Measurements from ENCODE around the gene DLK1. TPM values are rescaled to one million over a fixed set of nuclear protein-coding genes. Genes with fewer than 3 reads are reported as not detected.

The DLK1 gene
- polyA plus RNA-seq, 1 donor (not counting 4 experiments of a cell fraction or from before 2014, with no cell fraction given) = not detected

- no peaks in the 10 kb centered on the region for H4K20me1 ChIP-seq (ENCODE audit: control insufficient read depth, extremely low read depth, insufficient read depth, low read length)
- H3K27me3 ChIP-seq (ENCODE audit: control insufficient read depth, extremely low read depth, insufficient read depth, low read length) = peaks cover 58% of the 10 kb centered on the region
- H3K27ac ChIP-seq (ENCODE audit: control insufficient read depth, insufficient read depth, low read length) = no peak overlapping the region
- FAIRE-seq (no peak), DNase-seq (ENCODE audit: low read depth, low spot score) (no peak)
- H3K79me2 ChIP-seq (ENCODE audit: control insufficient read depth, insufficient read depth, low read length) = no peaks in the 10 kb centered on the region
- no peak overlapping the region for H3K9ac ChIP-seq (ENCODE audit: control insufficient read depth, extremely low read depth, insufficient read depth, low read length)
- H3K36me3 ChIP-seq (ENCODE audit: control insufficient read depth in 2 of 2, extremely low read depth in 1 of 2, insufficient read depth in 2 of 2, low read length in 2 of 2) = no peaks in the 10 kb centered on the region
- H3K9me3 ChIP-seq (ENCODE audit: control insufficient read depth, low read depth, low read length) = peaks cover 3% of the 10 kb centered on the region
- dilution Hi-C loops (cut with MboI; ENCODE audit: extremely low pct_ligation_motif_present, low sequenced_read_pairs) = no loop called here
- H3K4me1 ChIP-seq (ENCODE audit: control insufficient read depth, extremely low read depth, insufficient read depth, low read length) = peaks cover 12% of the 10 kb centered on the region
- H3K4me2 ChIP-seq (ENCODE audit: control insufficient read depth, extremely low read depth, insufficient read depth, low read depth, low read length) = no peak overlapping the region
- H2AFZ ChIP-seq (ENCODE audit: control insufficient read depth, low read length) = no peak overlapping the region
- no peaks in the 10 kb centered on the region for H3K9me1 ChIP-seq (ENCODE audit: control insufficient read depth, extremely low read depth, insufficient read depth, low read length)
- H3K4me3 ChIP-seq (ENCODE audit: control insufficient read depth in 2 of 3, extremely low read depth in 1 of 3, insufficient read depth in 2 of 3, low read depth in 1 of 3, low read length in 3 of 3) = no peak overlapping the region
- TF ChIP-seq EZH2 (IDR thresholded peaks at IDR 0.05; ENCODE audit: low read length) = no peak
- no peak for TF ChIP-seq CTCF (optimal IDR thresholded peaks at IDR 0.05 in 1 of 3, IDR thresholded peaks at IDR 0.05 in 1 of 3, conservative IDR thresholded peaks at IDR 0.05 in 1 of 3; ENCODE audit: extremely low read depth in 1 of 3, insufficient read depth in 2 of 3, low read length in 3 of 3)
Measured at GRCh38 chr14:100717386-100717785, 9.3 kb upstream of the DLK1 start.

GRCh38 chr14:100719976-100720520 lies 6.6 kb upstream of the DLK1 start:
- Histone ChIP-seq H3K27me3 (ENCODE audit: control insufficient read depth, extremely low read depth, insufficient read depth, low read length) (peaks cover 74% of the 10 kb centered on the region), H3K4me1 (ENCODE audit: control insufficient read depth, extremely low read depth, insufficient read depth, low read length) (no peaks in the 10 kb centered on the region), H3K4me3 (ENCODE audit: control insufficient read depth in 2 of 3, extremely low read depth in 1 of 3, insufficient read depth in 2 of 3, low read depth in 1 of 3, low read length in 3 of 3) (no peak overlapping the region), H3K9me3 (ENCODE audit: control insufficient read depth, low read depth, low read length) (peaks cover 3% of the 10 kb centered on the region), H3K9me1 (ENCODE audit: control insufficient read depth, extremely low read depth, insufficient read depth, low read length) (no peaks in the 10 kb centered on the region), H3K4me2 (ENCODE audit: control insufficient read depth, extremely low read depth, insufficient read depth, low read depth, low read length) (no peak overlapping the region), H4K20me1 (ENCODE audit: control insufficient read depth, extremely low read depth, insufficient read depth, low read length) (no peaks in the 10 kb centered on the region), H3K79me2 (ENCODE audit: control insufficient read depth, insufficient read depth, low read length) (no peaks in the 10 kb centered on the region), H3K36me3 (ENCODE audit: control insufficient read depth in 2 of 2, extremely low read depth in 1 of 2, insufficient read depth in 2 of 2, low read length in 2 of 2) (no peaks in the 10 kb centered on the region), H3K27ac (ENCODE audit: control insufficient read depth, insufficient read depth, low read length) (no peak overlapping the region), H3K9ac (ENCODE audit: control insufficient read depth, extremely low read depth, insufficient read depth, low read length) (no peak overlapping the region), H2AFZ (ENCODE audit: control insufficient read depth, low read length) (no peak overlapping the region)
- DNase-seq (ENCODE audit: low read depth, low spot score) = no peak
- no peak for TF ChIP-seq CTCF (optimal IDR thresholded peaks at IDR 0.05 in 1 of 3, IDR thresholded peaks at IDR 0.05 in 1 of 3, conservative IDR thresholded peaks at IDR 0.05 in 1 of 3; ENCODE audit: extremely low read depth in 1 of 3, insufficient read depth in 2 of 3, low read length in 3 of 3)
- no peak for TF ChIP-seq EZH2 (IDR thresholded peaks at IDR 0.05; ENCODE audit: low read length)
- dilution Hi-C loops (cut with MboI; ENCODE audit: extremely low pct_ligation_motif_present, low sequenced_read_pairs) = no loop called here
- no peak for FAIRE-seq
